ENCODE data around the gene OSBPL10. TPM values are rescaled to one million over a fixed set of nuclear protein-coding genes. Genes with fewer than 3 reads are reported as not detected.

OSBPL10 gene
- total RNA-seq, 1 donor from 2014 or later: 20.5 TPM

DNA sequence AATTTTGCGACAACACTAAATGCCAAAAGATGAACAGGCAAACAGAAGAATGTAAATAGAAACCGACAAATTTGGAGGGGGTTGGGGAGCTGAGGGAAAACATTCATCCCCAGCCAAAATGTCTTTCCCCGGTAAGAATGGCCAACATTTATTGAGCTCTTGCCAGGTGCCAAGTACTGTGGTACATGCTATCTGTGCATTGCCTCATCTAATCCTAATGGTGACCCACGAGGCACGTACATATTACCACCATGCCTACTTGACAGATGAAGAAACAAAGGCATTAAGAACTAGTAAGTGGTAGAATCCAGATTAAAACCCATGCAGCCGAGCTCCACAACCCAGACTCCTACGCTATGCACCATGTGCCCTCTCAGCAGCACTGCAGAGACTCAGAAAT lies 242.7 kb downstream of the OSBPL10 start:
- FAIRE-seq (no peak), DNase-seq (ENCODE audit: low read depth) (no peak)
- Histone ChIP-seq H3K4me3 (ENCODE audit: low read depth, low read length) (no peak overlapping the region), H3K36me3 (ENCODE audit: control insufficient read depth, insufficient read depth, low read length) (no peaks in the 10 kb centered on the region), H3K27me3 (ENCODE audit: control insufficient read depth, insufficient read depth, low read length) (no peaks in the 10 kb centered on the region)
- no peak for TF ChIP-seq CTCF (IDR thresholded peaks at IDR 0.05; ENCODE audit: insufficient read depth, low read length, severe bottlenecking)

DNA sequence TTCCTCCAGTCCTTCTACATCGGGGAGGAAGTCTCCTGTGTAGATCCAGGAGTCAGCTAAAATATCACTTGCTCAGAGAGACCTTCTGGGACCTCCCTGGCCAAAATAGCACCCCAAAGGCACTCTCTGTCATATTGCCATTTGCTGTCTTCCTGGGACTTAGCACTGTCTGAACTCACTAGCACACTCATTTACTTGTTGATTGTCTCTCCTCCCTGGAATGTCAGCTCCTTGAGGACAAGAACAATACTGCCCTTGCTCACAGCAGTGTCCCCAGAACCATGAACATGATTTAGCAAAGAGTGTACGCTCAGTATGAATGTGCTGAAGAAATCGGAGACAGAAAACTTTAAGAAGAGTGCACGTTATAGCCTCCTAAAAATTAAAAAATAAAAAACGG lies 245.4 kb downstream of the OSBPL10 start:
- no peak for DNase-seq (ENCODE audit: low read depth)
- H3K27me3 ChIP-seq (ENCODE audit: control insufficient read depth, insufficient read depth, low read length): no peaks in the 10 kb centered on the region
- FAIRE-seq: peak; percentile 60
- H3K4me3 ChIP-seq (ENCODE audit: low read depth, low read length): no peak overlapping the region
- TF ChIP-seq CTCF (IDR thresholded peaks at IDR 0.05; ENCODE audit: insufficient read depth, low read length, severe bottlenecking): no peak
- peaks cover 2% of the 10 kb centered on the region for H3K36me3 ChIP-seq (ENCODE audit: control insufficient read depth, insufficient read depth, low read length)

DNA sequence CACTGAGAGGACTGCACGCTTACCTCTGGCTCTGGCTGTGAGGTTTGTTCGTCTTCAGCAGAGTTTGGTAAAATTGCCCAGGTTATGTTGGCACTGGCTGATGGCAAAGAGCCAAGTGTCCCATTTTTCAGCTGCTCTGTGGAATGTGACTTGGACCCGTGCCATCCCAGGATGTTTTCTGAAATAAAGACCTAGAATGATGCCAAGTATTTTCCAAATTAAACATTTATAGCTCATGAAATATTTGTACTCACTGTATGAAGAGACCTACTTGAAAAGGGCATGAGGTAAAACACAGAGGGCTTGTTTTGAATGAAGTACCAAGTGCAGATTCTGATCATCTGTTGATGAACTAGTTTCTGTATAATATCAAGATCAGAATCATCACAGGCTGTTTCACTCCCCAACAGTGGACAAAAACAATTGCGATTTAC lies 247.8 kb downstream of the OSBPL10 start:
- no peak overlapping the region for H3K4me3 ChIP-seq (ENCODE audit: low read depth, low read length)
- FAIRE-seq (no peak), DNase-seq (ENCODE audit: low read depth) (no peak)
- H3K27me3 ChIP-seq (ENCODE audit: control insufficient read depth, insufficient read depth, low read length): no peaks in the 10 kb centered on the region
- H3K36me3 ChIP-seq (ENCODE audit: control insufficient read depth, insufficient read depth, low read length): peaks cover 2% of the 10 kb centered on the region
- no peak for TF ChIP-seq CTCF (IDR thresholded peaks at IDR 0.05; ENCODE audit: insufficient read depth, low read length, severe bottlenecking)

- no peak for FAIRE-seq
- no peaks in the 10 kb centered on the region for H3K27me3 ChIP-seq (ENCODE audit: control insufficient read depth, insufficient read depth, low read length)
- no peak overlapping the region for H3K4me3 ChIP-seq (ENCODE audit: low read depth, low read length)
- no peak for TF ChIP-seq CTCF (IDR thresholded peaks at IDR 0.05; ENCODE audit: insufficient read depth, low read length, severe bottlenecking)
- DNase-seq (ENCODE audit: low read depth): no peak
- peaks cover 2% of the 10 kb centered on the region for H3K36me3 ChIP-seq (ENCODE audit: control insufficient read depth, insufficient read depth, low read length)
These were observed 248.5 kb downstream of the OSBPL10 start for GRCh38 chr3:31732548-31732947.

DNA sequence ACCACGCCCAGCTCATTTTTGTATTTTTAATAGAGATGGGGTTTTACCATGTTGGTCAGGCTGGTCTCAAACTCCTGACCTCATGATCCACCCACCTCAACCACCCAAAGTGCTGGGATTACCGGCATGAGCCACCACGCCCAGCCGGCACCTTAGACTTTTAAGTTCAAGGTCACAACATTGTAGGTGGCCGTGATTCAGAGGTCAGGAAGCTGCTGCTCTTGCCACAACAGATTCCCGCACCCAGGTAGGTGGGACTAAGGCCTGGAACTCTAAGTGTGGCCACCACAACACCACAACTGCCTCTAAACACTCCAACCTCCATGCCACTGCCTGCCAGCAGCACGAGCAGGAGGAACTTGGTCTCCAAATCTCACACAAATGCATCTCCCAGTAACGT lies 251.5 kb downstream of the OSBPL10 start:
- Histone ChIP-seq H3K27me3 (ENCODE audit: control insufficient read depth, insufficient read depth, low read length) (no peaks in the 10 kb centered on the region), H3K4me3 (ENCODE audit: low read depth, low read length) (no peak overlapping the region), H3K36me3 (ENCODE audit: control insufficient read depth, insufficient read depth, low read length) (peaks cover 2% of the 10 kb centered on the region)
- DNase-seq (ENCODE audit: low read depth) (no peak), FAIRE-seq (no peak)
- TF ChIP-seq CTCF (IDR thresholded peaks at IDR 0.05; ENCODE audit: insufficient read depth, low read length, severe bottlenecking): no peak

- FAIRE-seq (no peak), DNase-seq (ENCODE audit: low read depth) (peak; percentile 58)
- Histone ChIP-seq H3K36me3 (ENCODE audit: control insufficient read depth, insufficient read depth, low read length) (peaks cover 2% of the 10 kb centered on the region), H3K27me3 (ENCODE audit: control insufficient read depth, insufficient read depth, low read length) (no peaks in the 10 kb centered on the region), H3K4me3 (ENCODE audit: low read depth, low read length) (no peak overlapping the region)
- TF ChIP-seq CTCF (IDR thresholded peaks at IDR 0.05; ENCODE audit: insufficient read depth, low read length, severe bottlenecking): no peak
These were observed 252.0 kb downstream of the OSBPL10 start for GRCh38 chr3:31729082-31729481.
